Measurements from ENCODE around the gene EIF2S1.

Gene EIF2S1

GRCh38 chr14:67392123-67392522 is 32.0 kb downstream of the EIF2S1 start:
- Histone ChIP-seq H3K27ac (ENCODE audit: poor library complexity, severe bottlenecking) (no peak overlapping the region), H3K9me3 (ENCODE audit: severe bottlenecking) (no peaks in the 10 kb centered on the region), H3K36me3 (ENCODE audit: low read depth) (peaks cover 100% of the 10 kb centered on the region), H3K4me1 (ENCODE audit: insufficient read depth, poor library complexity, severe bottlenecking) (no peaks in the 10 kb centered on the region), H3K4me3 (ENCODE audit: severe bottlenecking) (no peak overlapping the region), H3K27me3 (ENCODE audit: insufficient read depth, poor library complexity, severe bottlenecking) (no peaks in the 10 kb centered on the region)
- DNase-seq (ENCODE audit: low spot score) (no peak), ATAC-seq (ENCODE audit: low read depth) (no peak)
- TF ChIP-seq CTCF (IDR thresholded peaks at IDR 0.05; ENCODE audit: poor library complexity, severe bottlenecking): no peak

- Histone ChIP-seq H3K4me1 (ENCODE audit: insufficient read depth, poor library complexity, severe bottlenecking) (no peaks in the 10 kb centered on the region), H3K36me3 (ENCODE audit: low read depth) (peaks cover 100% of the 10 kb centered on the region), H3K27me3 (ENCODE audit: insufficient read depth, poor library complexity, severe bottlenecking) (no peaks in the 10 kb centered on the region), H3K9me3 (ENCODE audit: severe bottlenecking) (no peaks in the 10 kb centered on the region), H3K4me3 (ENCODE audit: severe bottlenecking) (no peak overlapping the region), H3K27ac (ENCODE audit: poor library complexity, severe bottlenecking) (no peak overlapping the region)
- no peak for TF ChIP-seq CTCF (IDR thresholded peaks at IDR 0.05; ENCODE audit: poor library complexity, severe bottlenecking)
- DNase-seq (ENCODE audit: low spot score) (no peak), ATAC-seq (ENCODE audit: low read depth) (no peak)
Observed at GRCh38 chr14:67392800-67393199, 32.7 kb downstream of the EIF2S1 start.

DNA sequence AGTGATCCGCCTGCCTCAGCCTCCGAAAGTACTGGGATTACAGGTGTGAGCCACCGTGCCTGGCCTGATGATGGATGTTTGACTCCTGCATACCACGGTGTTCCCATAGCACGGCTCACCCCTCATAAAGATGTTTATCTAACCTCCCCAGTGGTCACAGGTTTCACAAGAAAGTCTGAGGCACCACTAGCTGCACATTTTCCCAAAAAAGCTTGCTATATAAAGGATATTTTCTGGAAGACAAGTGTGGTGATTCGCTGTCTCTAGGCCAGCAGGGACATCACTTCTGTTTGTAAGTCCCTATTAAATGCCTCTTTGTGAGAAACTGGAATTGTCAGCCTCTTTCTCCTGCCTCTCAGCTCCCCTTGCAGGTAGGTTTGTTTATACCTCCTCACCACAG is 33.6 kb downstream of the EIF2S1 start:
- no peaks in the 10 kb centered on the region for H3K27me3 ChIP-seq (ENCODE audit: insufficient read depth, poor library complexity, severe bottlenecking)
- no peaks in the 10 kb centered on the region for H3K4me1 ChIP-seq (ENCODE audit: insufficient read depth, poor library complexity, severe bottlenecking)
- H3K9me3 ChIP-seq (ENCODE audit: severe bottlenecking): no peaks in the 10 kb centered on the region
- no peak for DNase-seq (ENCODE audit: low spot score)
- no peak overlapping the region for H3K27ac ChIP-seq (ENCODE audit: poor library complexity, severe bottlenecking)
- TF ChIP-seq CTCF (IDR thresholded peaks at IDR 0.05; ENCODE audit: poor library complexity, severe bottlenecking): no peak
- peaks cover 100% of the 10 kb centered on the region for H3K36me3 ChIP-seq (ENCODE audit: low read depth)
- no peak overlapping the region for H3K4me3 ChIP-seq (ENCODE audit: severe bottlenecking)
- no peak for ATAC-seq (ENCODE audit: low read depth)

- H3K27ac ChIP-seq (ENCODE audit: poor library complexity, severe bottlenecking): no peak overlapping the region
- H3K36me3 ChIP-seq (ENCODE audit: low read depth): peaks cover 93% of the 10 kb centered on the region
- no peak for ATAC-seq (ENCODE audit: low read depth)
- H3K4me3 ChIP-seq (ENCODE audit: severe bottlenecking): no peak overlapping the region
- no peaks in the 10 kb centered on the region for H3K9me3 ChIP-seq (ENCODE audit: severe bottlenecking)
- no peaks in the 10 kb centered on the region for H3K27me3 ChIP-seq (ENCODE audit: insufficient read depth, poor library complexity, severe bottlenecking)
- no peak for TF ChIP-seq CTCF (IDR thresholded peaks at IDR 0.05; ENCODE audit: poor library complexity, severe bottlenecking)
- DNase-seq (ENCODE audit: low spot score): no peak
- H3K4me1 ChIP-seq (ENCODE audit: insufficient read depth, poor library complexity, severe bottlenecking): no peaks in the 10 kb centered on the region
Observed at GRCh38 chr14:67395086-67395875, 35.2 kb downstream of the EIF2S1 start.

- no peaks in the 10 kb centered on the region for H3K27me3 ChIP-seq (ENCODE audit: insufficient read depth, poor library complexity, severe bottlenecking)
- TF ChIP-seq CTCF (IDR thresholded peaks at IDR 0.05; ENCODE audit: poor library complexity, severe bottlenecking): no peak
- no peak overlapping the region for H3K4me3 ChIP-seq (ENCODE audit: severe bottlenecking)
- DNase-seq (ENCODE audit: low spot score) (no peak), ATAC-seq (ENCODE audit: low read depth) (no peak)
- no peaks in the 10 kb centered on the region for H3K4me1 ChIP-seq (ENCODE audit: insufficient read depth, poor library complexity, severe bottlenecking)
- peaks cover 91% of the 10 kb centered on the region for H3K36me3 ChIP-seq (ENCODE audit: low read depth)
- no peak overlapping the region for H3K27ac ChIP-seq (ENCODE audit: poor library complexity, severe bottlenecking)
- no peaks in the 10 kb centered on the region for H3K9me3 ChIP-seq (ENCODE audit: severe bottlenecking)
Observed at GRCh38 chr14:67395876-67396189, 35.7 kb downstream of the EIF2S1 start.
